ENCODE measurements around the gene USO1. TPM values are rescaled to one million over a fixed set of nuclear protein-coding genes. Genes with fewer than 3 reads are reported as not detected.

Gene USO1
- total and polyA plus RNA-seq, 10 donors, result 16.4 to 64.8 (median 45.1) TPM

DNA sequence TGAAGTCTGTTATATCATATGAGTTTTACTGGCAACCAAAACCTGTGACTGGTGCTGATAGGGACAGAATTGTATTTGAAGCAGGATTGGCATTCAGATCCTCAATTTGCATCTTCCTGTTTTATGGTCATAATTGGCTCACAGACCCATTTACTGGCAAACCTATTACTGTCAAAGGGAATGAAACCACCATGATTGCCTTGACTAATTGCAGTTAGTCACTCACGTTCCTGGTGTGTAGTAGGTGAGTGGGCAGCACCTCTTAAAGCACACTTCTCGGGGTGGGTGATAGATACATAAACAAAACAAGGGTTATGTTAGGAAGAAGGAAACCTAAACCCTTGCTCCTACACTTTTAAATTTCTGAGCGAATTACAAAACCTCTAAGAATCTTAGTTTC lies 96.8 kb downstream of the USO1 start:
- intact Hi-C loops (cut with DNase I; ENCODE audit: low total_unique reads), result no loop called here
- no peak for DNase-seq
- TF ChIP-seq POLR2AphosphoS5 (IDR thresholded peaks at IDR 0.05) (no peak), CTCF (IDR thresholded peaks at IDR 0.05 in 8 of 11, conservative IDR thresholded peaks at IDR 0.05 in 3 of 11) (no peak), POLR2A (IDR thresholded peaks at IDR 0.05) (no peak)
- Histone ChIP-seq H3K36me3 (peaks cover 0 to 6% (median 0%) of the 10 kb centered on the region in 6 donors), H3K4me3 (no peak overlapping the region), H3K9me3 (no peaks in the 10 kb centered on the region), H3K27me3 (replicated peaks in 1 of 7) (no peaks in the 10 kb centered on the region), H3K27ac (no peak overlapping the region), H3K4me1 (no peaks in the 10 kb centered on the region)
- 81 to 90% (median 88%) methylated on average over 3 of the region's 3 CpGs for WGBS, 5 donors

DNA sequence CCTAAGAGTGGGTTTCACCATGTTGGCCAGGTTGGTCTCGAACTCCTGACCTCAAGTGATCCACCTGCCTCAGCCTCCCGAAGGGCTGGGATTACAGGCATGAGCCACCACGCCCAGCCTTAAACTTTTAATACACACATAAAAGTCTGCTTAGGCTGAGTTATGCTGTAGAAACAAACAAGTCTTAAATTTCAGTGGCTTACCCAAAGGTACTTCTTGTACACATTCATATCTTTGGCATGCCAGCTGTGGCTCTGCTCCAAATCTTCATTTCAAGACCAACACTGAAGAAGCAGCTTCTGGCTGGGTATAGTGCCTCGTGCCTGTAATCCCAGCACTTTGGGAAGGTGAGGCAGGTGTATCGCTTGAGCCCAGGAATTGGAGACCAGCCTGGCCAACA lies 97.6 kb downstream of the USO1 start:
- 80 to 99% (median 92%) methylated on average over 5 of the region's 5 CpGs for WGBS, 5 donors
- TF ChIP-seq POLR2A (IDR thresholded peaks at IDR 0.05), result no peak
- TF ChIP-seq CTCF (IDR thresholded peaks at IDR 0.05 in 8 of 11, conservative IDR thresholded peaks at IDR 0.05 in 3 of 11), result no peak
- no peak for TF ChIP-seq POLR2AphosphoS5 (IDR thresholded peaks at IDR 0.05)
- intact Hi-C loops (cut with DNase I; ENCODE audit: low total_unique reads), result no loop called here
- no peaks in the 10 kb centered on the region for H3K27me3 ChIP-seq (replicated peaks in 1 of 7)
- H3K4me1 ChIP-seq, result no peaks in the 10 kb centered on the region
- no peaks in the 10 kb centered on the region for H3K9me3 ChIP-seq
- no peak overlapping the region for H3K4me3 ChIP-seq
- DNase-seq, result no peak
- no peaks in the 10 kb centered on the region for H3K36me3 ChIP-seq
- no peak overlapping the region for H3K27ac ChIP-seq

DNA sequence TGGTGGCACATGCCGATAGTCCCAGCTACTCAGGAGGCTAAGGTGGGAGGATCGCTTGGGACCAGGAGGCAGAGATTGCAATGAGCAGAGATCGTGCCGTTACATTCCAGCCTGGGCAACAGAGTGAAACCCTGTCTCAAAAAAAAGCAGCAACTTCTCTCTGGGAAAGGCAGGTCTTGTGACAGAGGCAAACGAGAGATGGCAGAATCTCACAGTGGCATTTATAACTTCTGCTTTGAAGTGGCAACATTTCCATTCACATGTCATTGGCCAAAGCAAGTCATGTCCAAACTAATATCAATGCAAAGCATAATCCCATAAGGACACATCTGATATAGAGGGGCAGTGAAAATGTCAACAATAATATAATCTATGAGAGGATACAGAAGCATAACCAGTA lies 98.0 kb downstream of the USO1 start:
- no peak overlapping the region for H3K4me3 ChIP-seq
- WGBS, 5 donors, result 79 to 88% (median 86%) methylated on average over 5 of the region's 5 CpGs

DNA sequence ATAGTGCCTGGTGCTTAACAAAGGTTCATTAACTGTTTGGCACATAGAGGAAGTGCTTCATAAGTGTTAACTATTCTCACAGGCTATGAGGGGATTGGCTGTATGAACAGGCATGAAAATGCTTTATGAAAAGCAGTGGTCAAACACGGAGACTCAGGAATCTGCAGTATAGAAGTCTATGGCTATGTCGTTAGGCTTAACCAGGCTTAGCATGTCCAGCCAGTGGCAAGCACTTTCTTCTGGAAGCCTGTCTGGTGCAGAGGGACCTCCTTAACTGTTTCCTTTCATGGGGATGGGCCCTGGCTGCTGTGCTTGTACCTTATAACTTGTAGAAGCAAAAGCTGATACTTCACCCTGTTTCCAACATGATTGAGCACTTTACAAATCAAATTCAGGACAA lies 99.4 kb downstream of the USO1 start:
- WGBS, 5 donors, result 61 to 66% (median 66%) methylated on average over 2 of the region's 2 CpGs
- intact Hi-C loops (cut with DNase I; ENCODE audit: low total_unique reads), result no loop called here

More for the DNA sequence above, 98.0 kb downstream of the USO1 start:
- intact Hi-C loops (cut with DNase I; ENCODE audit: low total_unique reads), result no loop called here
- Histone ChIP-seq H3K27ac (no peak overlapping the region), H3K9me3 (no peaks in the 10 kb centered on the region), H3K4me1 (no peaks in the 10 kb centered on the region), H3K36me3 (no peaks in the 10 kb centered on the region), H3K27me3 (replicated peaks in 1 of 7) (no peaks in the 10 kb centered on the region)
- no peak for DNase-seq
- TF ChIP-seq CTCF (IDR thresholded peaks at IDR 0.05 in 8 of 11, conservative IDR thresholded peaks at IDR 0.05 in 3 of 11) (no peak), POLR2A (IDR thresholded peaks at IDR 0.05) (no peak), POLR2AphosphoS5 (IDR thresholded peaks at IDR 0.05) (no peak)

More for the DNA sequence above, 99.4 kb downstream of the USO1 start:
- H3K27me3 ChIP-seq (replicated peaks in 1 of 7), result no peaks in the 10 kb centered on the region
- H3K36me3 ChIP-seq, result no peaks in the 10 kb centered on the region
- H3K27ac ChIP-seq, result no peak overlapping the region
- H3K4me1 ChIP-seq, result no peaks in the 10 kb centered on the region
- H3K9me3 ChIP-seq, result no peaks in the 10 kb centered on the region
- no peak for TF ChIP-seq CTCF (IDR thresholded peaks at IDR 0.05 in 8 of 11, conservative IDR thresholded peaks at IDR 0.05 in 3 of 11)
- TF ChIP-seq POLR2A (IDR thresholded peaks at IDR 0.05), result no peak
- TF ChIP-seq POLR2AphosphoS5 (IDR thresholded peaks at IDR 0.05), result no peak
- H3K4me3 ChIP-seq, result no peak overlapping the region
- DNase-seq, result no peak
